ENCODE measurements around the gene ACAN. TPM values are rescaled to one million over a fixed set of nuclear protein-coding genes. Genes with fewer than 3 reads are reported as not detected.

The ACAN gene
- total and polyA plus RNA-seq, 9 of the 15 experiments (the other 6 are each of a cell fraction or from before 2014, with no cell fraction given) = not detected

- TF ChIP-seq ZBTB33 (CRISPR knock-in tag; IDR thresholded peaks at IDR 0.05) (no peak), RBM15 (IDR thresholded peaks at IDR 0.05; ENCODE audit: insufficient read depth, low read length) (no peak), ATF7 (IDR thresholded peaks at IDR 0.05) (peak; percentile 28; the same call in 1 of the 2 replicates), CSDE1 (IDR thresholded peaks at IDR 0.05) (no peak), SOX6 (IDR thresholded peaks at IDR 0.05) (no peak), EZH2 (IDR thresholded peaks at IDR 0.05; ENCODE audit: borderline replicate concordance, low read depth, low read length) (no peak), EHMT2 (IDR thresholded peaks at IDR 0.05) (no peak), ZNF561 (CRISPR knock-in tag; conservative IDR thresholded peaks at IDR 0.05) (no peak), TBP (optimal IDR thresholded peaks at IDR 0.05; ENCODE audit: low read depth, low read length) (no peak), ZNF551 (CRISPR knock-in tag; IDR thresholded peaks at IDR 0.05) (no peak), SRF (CRISPR knock-in tag; IDR thresholded peaks at IDR 0.05) (peak in 1 of 2 experiments; percentile 69; a peak in 2 of 4 replicates), ZNF444 (CRISPR knock-in tag; IDR thresholded peaks at IDR 0.05) (no peak), HMGN3 (IDR thresholded peaks at IDR 0.05; ENCODE audit: borderline replicate concordance, extremely low read depth, insufficient read length, low read depth, low read length) (peak; percentile 67), ILK (tag; IDR thresholded peaks at IDR 0.05; ENCODE audit: borderline replicate concordance, low read depth) (no peak), ZNF23 (CRISPR knock-in tag; IDR thresholded peaks at IDR 0.05) (no peak), CTBP1 (IDR thresholded peaks at IDR 0.05; ENCODE audit: borderline replicate concordance) (no peak), ZNF324 (CRISPR knock-in tag; IDR thresholded peaks at IDR 0.05) (no peak), HMGXB4 (CRISPR knock-in tag; IDR thresholded peaks at IDR 0.05) (no peak)
- TF ChIP-seq, protein P1, sequence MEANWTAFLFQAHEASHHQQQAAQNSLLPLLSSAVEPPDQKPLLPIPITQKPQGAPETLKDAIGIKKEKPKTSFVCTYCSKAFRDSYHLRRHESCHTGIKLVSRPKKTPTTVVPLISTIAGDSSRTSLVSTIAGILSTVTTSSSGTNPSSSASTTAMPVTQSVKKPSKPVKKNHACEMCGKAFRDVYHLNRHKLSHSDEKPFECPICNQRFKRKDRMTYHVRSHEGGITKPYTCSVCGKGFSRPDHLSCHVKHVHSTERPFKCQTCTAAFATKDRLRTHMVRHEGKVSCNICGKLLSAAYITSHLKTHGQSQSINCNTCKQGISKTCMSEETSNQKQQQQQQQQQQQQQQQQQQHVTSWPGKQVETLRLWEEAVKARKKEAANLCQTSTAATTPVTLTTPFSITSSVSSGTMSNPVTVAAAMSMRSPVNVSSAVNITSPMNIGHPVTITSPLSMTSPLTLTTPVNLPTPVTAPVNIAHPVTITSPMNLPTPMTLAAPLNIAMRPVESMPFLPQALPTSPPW (CRISPR knock-in tag; IDR thresholded peaks at IDR 0.05) = peak; percentile 70
- TF ChIP-seq, protein P2, sequence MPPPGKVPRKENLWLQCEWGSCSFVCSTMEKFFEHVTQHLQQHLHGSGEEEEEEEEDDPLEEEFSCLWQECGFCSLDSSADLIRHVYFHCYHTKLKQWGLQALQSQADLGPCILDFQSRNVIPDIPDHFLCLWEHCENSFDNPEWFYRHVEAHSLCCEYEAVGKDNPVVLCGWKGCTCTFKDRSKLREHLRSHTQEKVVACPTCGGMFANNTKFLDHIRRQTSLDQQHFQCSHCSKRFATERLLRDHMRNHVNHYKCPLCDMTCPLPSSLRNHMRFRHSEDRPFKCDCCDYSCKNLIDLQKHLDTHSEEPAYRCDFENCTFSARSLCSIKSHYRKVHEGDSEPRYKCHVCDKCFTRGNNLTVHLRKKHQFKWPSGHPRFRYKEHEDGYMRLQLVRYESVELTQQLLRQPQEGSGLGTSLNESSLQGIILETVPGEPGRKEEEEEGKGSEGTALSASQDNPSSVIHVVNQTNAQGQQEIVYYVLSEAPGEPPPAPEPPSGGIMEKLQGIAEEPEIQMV (tag; conservative IDR thresholded peaks at IDR 0.05; ENCODE audit: low read depth) = no peak
Measured at GRCh38 chr15:88897456-88898194, 94.4 kb downstream of the ACAN start (continued).

All from K562 (cell line).